ENCODE measurements around the gene MAMDC4. TPM values are rescaled to one million over a fixed set of nuclear protein-coding genes. Genes with fewer than 3 reads are reported as not detected.
A peak's percentile ranks its signal among the peaks of the same experiment; 100 is the strongest.

Gene MAMDC4
- total RNA-seq, 1 donor from 2014 or later, result 22.6 TPM

DNA sequence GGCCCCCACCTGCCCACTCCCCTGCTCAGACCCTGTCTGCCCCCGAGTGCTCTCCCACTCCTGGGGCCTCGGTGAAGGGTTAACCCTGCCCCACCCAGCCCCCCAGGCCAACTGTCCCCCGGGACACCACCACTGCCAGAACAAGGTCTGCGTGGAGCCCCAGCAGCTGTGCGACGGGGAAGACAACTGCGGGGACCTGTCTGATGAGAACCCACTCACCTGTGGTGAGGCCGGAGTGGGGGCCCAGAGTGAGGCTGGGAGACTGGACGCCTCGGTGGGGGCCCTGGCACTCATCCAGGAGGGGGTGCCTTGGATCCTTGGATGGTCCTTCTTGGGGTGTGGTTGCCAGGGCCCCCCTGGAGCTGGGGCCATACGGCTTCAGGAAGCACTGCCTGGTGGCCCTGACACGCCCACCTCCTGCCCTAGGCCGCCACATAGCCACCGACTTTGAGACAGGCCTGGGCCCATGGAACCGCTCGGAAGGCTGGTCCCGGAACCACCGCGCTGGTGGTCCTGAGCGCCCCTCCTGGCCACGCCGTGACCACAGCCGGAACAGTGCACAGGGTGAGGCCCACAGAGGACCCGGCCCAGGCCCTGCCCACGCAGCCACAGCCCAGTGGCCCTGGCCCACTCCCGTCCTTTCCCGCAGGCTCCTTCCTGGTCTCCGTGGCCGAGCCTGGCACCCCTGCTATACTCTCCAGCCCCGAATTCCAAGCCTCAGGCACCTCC, 2.1 kb downstream of the MAMDC4 start:
- DNase-seq (ENCODE audit: low spot score in 2 of 2, unreplicated experiment in 2 of 2), result peak in 1 of 2 experiments; percentile 19
- Mint-ChIP-seq H3K36me3 (no peaks in the 10 kb centered on the region), H3K4me1 (peaks cover 5% of the 10 kb centered on the region)

DNA sequence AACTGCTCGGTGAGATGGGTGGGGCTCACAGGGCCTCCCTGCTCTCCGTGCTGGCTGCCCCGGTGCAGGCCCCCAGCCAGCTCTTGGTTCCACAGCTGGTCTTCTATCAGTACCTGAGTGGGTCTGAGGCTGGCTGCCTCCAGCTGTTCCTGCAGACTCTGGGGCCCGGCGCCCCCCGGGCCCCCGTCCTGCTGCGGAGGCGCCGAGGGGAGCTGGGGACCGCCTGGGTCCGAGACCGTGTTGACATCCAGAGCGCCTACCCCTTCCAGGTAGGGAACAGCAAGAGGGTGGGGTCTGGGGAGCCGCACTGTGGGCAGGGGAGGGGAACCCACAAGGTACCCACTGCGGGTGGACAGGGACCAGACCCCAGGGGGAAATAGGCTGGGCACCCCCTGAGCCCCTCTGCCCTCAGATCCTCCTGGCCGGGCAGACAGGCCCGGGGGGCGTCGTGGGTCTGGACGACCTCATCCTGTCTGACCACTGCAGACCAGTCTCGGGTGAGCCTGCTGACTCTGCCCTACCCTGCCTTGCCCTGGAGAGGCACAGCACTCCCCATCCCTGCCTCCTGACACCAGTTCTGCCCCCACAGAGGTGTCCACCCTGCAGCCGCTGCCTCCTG, 2.8 kb downstream of the MAMDC4 start:
- Mint-ChIP-seq H3K4me3 (no peak overlapping the region), H3K9me3 (no peaks in the 10 kb centered on the region), H3K27me3 (ENCODE audit: low read depth) (no peaks in the 10 kb centered on the region), H3K4me1 (peaks cover 3% of the 10 kb centered on the region), H3K27ac (no peak overlapping the region), H3K36me3 (no peaks in the 10 kb centered on the region)
- TF ChIP-seq, protein P1, sequence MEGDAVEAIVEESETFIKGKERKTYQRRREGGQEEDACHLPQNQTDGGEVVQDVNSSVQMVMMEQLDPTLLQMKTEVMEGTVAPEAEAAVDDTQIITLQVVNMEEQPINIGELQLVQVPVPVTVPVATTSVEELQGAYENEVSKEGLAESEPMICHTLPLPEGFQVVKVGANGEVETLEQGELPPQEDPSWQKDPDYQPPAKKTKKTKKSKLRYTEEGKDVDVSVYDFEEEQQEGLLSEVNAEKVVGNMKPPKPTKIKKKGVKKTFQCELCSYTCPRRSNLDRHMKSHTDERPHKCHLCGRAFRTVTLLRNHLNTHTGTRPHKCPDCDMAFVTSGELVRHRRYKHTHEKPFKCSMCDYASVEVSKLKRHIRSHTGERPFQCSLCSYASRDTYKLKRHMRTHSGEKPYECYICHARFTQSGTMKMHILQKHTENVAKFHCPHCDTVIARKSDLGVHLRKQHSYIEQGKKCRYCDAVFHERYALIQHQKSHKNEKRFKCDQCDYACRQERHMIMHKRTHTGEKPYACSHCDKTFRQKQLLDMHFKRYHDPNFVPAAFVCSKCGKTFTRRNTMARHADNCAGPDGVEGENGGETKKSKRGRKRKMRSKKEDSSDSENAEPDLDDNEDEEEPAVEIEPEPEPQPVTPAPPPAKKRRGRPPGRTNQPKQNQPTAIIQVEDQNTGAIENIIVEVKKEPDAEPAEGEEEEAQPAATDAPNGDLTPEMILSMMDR (IDR thresholded peaks at IDR 0.05; ENCODE audit: unreplicated experiment), result no peak
- peak in 1 of 2 experiments; percentile 19 for DNase-seq (ENCODE audit: low spot score in 2 of 2, unreplicated experiment in 2 of 2)

More for the DNA sequence above, 2.1 kb downstream of the MAMDC4 start:
- Mint-ChIP-seq H3K27ac (no peak overlapping the region), H3K27me3 (ENCODE audit: low read depth) (no peaks in the 10 kb centered on the region), H3K4me3 (no peak overlapping the region), H3K9me3 (no peaks in the 10 kb centered on the region)
- TF ChIP-seq, protein P1 (IDR thresholded peaks at IDR 0.05; ENCODE audit: unreplicated experiment), result no peak

DNA sequence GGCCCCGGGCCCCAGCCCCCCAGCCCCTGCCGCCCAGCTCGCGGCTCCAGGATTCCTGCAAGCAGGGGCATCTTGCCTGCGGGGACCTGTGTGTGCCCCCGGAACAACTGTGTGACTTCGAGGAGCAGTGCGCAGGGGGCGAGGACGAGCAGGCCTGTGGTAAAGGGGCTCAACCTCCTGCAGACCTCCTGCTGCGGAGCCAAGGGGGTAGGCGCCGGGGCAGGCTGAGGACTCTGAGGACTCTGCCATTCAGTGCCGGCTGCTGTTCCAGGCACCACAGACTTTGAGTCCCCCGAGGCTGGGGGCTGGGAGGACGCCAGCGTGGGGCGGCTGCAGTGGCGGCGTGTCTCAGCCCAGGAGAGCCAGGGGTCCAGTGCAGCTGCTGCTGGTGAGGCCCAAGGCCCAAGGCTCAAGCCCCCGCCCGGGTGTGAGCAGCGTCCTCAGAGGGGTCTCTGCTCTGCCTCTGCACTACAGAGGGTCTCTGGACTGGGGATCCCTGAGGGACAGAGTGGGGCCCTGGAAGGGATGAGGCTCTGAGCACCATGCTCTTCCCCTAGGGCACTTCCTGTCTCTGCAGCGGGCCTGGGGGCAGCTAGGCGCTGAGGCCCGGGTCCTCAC, 3.4 kb downstream of the MAMDC4 start:
- no peak overlapping the region for H3K4me3 Mint-ChIP-seq
- H3K4me1 Mint-ChIP-seq, result no peaks in the 10 kb centered on the region

DNA sequence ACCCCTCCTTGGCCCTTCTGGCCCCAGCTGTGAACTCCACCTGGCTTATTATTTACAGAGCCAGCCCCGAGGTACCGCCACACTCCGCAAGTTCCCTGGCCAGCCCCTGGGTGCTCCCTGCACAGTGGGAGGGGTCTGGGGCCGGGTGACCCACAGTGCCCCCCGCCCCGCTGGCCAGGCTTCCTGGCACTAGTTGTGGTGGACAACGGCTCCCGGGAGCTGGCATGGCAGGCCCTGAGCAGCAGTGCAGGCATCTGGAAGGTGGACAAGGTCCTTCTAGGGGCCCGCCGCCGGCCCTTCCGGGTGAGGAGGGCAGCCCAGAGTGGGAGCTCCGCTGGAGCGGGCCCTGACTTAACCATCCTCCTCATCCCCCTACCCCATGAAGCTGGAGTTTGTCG, 3.9 kb downstream of the MAMDC4 start:
- no peaks in the 10 kb centered on the region for H3K36me3 Mint-ChIP-seq
- no peak overlapping the region for H3K4me3 Mint-ChIP-seq
- no peak overlapping the region for H3K27ac Mint-ChIP-seq
- H3K27me3 Mint-ChIP-seq (ENCODE audit: low read depth), result no peaks in the 10 kb centered on the region
- H3K9me3 Mint-ChIP-seq, result no peaks in the 10 kb centered on the region
- H3K4me1 Mint-ChIP-seq, result no peaks in the 10 kb centered on the region
- TF ChIP-seq, protein P1 (IDR thresholded peaks at IDR 0.05; ENCODE audit: unreplicated experiment), result no peak
- peak in 1 of 2 experiments; percentile 19 for DNase-seq (ENCODE audit: low spot score in 2 of 2, unreplicated experiment in 2 of 2)

More for the DNA sequence above, 3.4 kb downstream of the MAMDC4 start:
- H3K9me3 Mint-ChIP-seq, result no peaks in the 10 kb centered on the region
- H3K27me3 Mint-ChIP-seq (ENCODE audit: low read depth), result no peaks in the 10 kb centered on the region
- TF ChIP-seq, protein P1 (IDR thresholded peaks at IDR 0.05; ENCODE audit: unreplicated experiment), result no peak
- DNase-seq (ENCODE audit: low spot score in 2 of 2, unreplicated experiment in 2 of 2), result no peak
- no peaks in the 10 kb centered on the region for H3K36me3 Mint-ChIP-seq
- H3K27ac Mint-ChIP-seq, result no peak overlapping the region

DNA sequence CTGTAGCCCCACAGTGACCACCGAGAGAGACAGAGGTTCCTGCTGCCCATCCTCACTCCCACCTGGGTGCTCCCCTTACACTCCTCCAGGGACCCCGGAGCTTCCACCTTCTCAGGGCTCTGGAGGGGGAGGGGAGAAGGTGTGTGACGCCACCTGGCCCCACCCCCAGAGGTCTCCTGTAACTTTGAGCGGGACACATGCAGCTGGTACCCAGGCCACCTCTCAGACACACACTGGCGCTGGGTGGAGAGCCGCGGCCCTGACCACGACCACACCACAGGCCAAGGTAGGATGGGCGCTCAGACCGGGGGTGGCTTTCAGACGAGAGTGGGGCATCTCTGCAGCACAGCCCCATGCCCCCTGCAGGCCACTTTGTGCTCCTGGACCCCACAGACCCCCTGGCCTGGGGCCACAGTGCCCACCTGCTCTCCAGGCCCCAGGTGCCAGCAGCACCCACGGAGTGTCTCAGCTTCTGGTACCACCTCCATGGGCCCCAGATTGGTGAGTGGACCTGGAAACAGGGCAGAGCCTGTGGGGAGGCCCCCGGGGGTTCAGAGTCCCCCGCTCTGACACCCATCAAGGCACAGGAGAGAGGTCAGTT, 4.5 kb downstream of the MAMDC4 start:
- Mint-ChIP-seq H3K36me3 (no peaks in the 10 kb centered on the region), H3K4me3 (no peak overlapping the region), H3K27ac (no peak overlapping the region), H3K27me3 (ENCODE audit: low read depth) (no peaks in the 10 kb centered on the region), H3K9me3 (no peaks in the 10 kb centered on the region), H3K4me1 (no peaks in the 10 kb centered on the region)
- DNase-seq (ENCODE audit: low spot score in 2 of 2, unreplicated experiment in 2 of 2), result no peak
- TF ChIP-seq, protein P1 (IDR thresholded peaks at IDR 0.05; ENCODE audit: unreplicated experiment), result no peak
